Measurements from ENCODE around the gene LIPJ.

LIPJ gene

GRCh38 chr10:88623835-88624234 lies 37.3 kb downstream of the LIPJ start:
- no peak overlapping the region for H3K4me3 ChIP-seq (ENCODE audit: low read length)
- no peak for TF ChIP-seq EZH2phosphoT487 (IDR thresholded peaks at IDR 0.05; ENCODE audit: borderline replicate concordance, low read length)
- TF ChIP-seq CTCF (IDR thresholded peaks at IDR 0.05; ENCODE audit: low read depth, low read length, poor library complexity, severe bottlenecking): no peak
- no peaks in the 10 kb centered on the region for H3K27me3 ChIP-seq (ENCODE audit: control insufficient read depth, low read length)
- no peaks in the 10 kb centered on the region for H3K9me3 ChIP-seq (ENCODE audit: control insufficient read depth, insufficient read depth, low read length)
- no peaks in the 10 kb centered on the region for H3K36me3 ChIP-seq (ENCODE audit: control insufficient read depth, low read length)
- no peaks in the 10 kb centered on the region for H3K4me1 ChIP-seq (ENCODE audit: control insufficient read depth, low read length)
- H3K9me2 ChIP-seq (replicated peaks; ENCODE audit: control insufficient read depth, low read length): no peaks in the 10 kb centered on the region
- H3F3A ChIP-seq (ENCODE audit: control insufficient read depth, insufficient read depth): no peaks in the 10 kb centered on the region
- H3K27ac ChIP-seq (ENCODE audit: low read depth, low read length): no peak overlapping the region
- H4K20me1 ChIP-seq (ENCODE audit: control insufficient read depth, insufficient read depth, low read depth, low read length): no peaks in the 10 kb centered on the region
- H3K4me2 ChIP-seq (ENCODE audit: low read length): no peak overlapping the region
- H3K79me2 ChIP-seq (ENCODE audit: control insufficient read depth, low read length): no peaks in the 10 kb centered on the region

GRCh38 chr10:88624840-88625239 lies 38.3 kb downstream of the LIPJ start:
- H3K4me2 ChIP-seq (ENCODE audit: low read length): no peak overlapping the region
- no peaks in the 10 kb centered on the region for H3K27me3 ChIP-seq (ENCODE audit: control insufficient read depth, low read length)
- TF ChIP-seq CTCF (IDR thresholded peaks at IDR 0.05; ENCODE audit: low read depth, low read length, poor library complexity, severe bottlenecking) (no peak), EZH2phosphoT487 (IDR thresholded peaks at IDR 0.05; ENCODE audit: borderline replicate concordance, low read length) (no peak)
- no peak overlapping the region for H3K27ac ChIP-seq (ENCODE audit: low read depth, low read length)
- no peaks in the 10 kb centered on the region for H3K9me3 ChIP-seq (ENCODE audit: control insufficient read depth, insufficient read depth, low read length)
- no peaks in the 10 kb centered on the region for H4K20me1 ChIP-seq (ENCODE audit: control insufficient read depth, insufficient read depth, low read depth, low read length)
- H3K4me3 ChIP-seq (ENCODE audit: low read length): no peak overlapping the region
- H3K4me1 ChIP-seq (ENCODE audit: control insufficient read depth, low read length): no peaks in the 10 kb centered on the region
- no peaks in the 10 kb centered on the region for H3K9me2 ChIP-seq (replicated peaks; ENCODE audit: control insufficient read depth, low read length)
- no peaks in the 10 kb centered on the region for H3K79me2 ChIP-seq (ENCODE audit: control insufficient read depth, low read length)
- H3F3A ChIP-seq (ENCODE audit: control insufficient read depth, insufficient read depth): no peaks in the 10 kb centered on the region
- H3K36me3 ChIP-seq (ENCODE audit: control insufficient read depth, low read length): no peaks in the 10 kb centered on the region

GRCh38 chr10:88640186-88640585 lies 53.6 kb downstream of the LIPJ start:
- Histone ChIP-seq H3K9me2 (replicated peaks; ENCODE audit: control insufficient read depth, low read length) (no peaks in the 10 kb centered on the region), H3K36me3 (ENCODE audit: control insufficient read depth, low read length) (no peaks in the 10 kb centered on the region), H3K4me3 (ENCODE audit: low read length) (no peak overlapping the region), H4K20me1 (ENCODE audit: control insufficient read depth, insufficient read depth, low read depth, low read length) (no peaks in the 10 kb centered on the region), H3K4me2 (ENCODE audit: low read length) (no peak overlapping the region), H3K27ac (ENCODE audit: low read depth, low read length) (no peak overlapping the region), H3K4me1 (ENCODE audit: control insufficient read depth, low read length) (no peaks in the 10 kb centered on the region), H3K27me3 (ENCODE audit: control insufficient read depth, low read length) (no peaks in the 10 kb centered on the region; the same call in 1 of the 2 replicates), H3K9me3 (ENCODE audit: control insufficient read depth, insufficient read depth, low read length) (no peaks in the 10 kb centered on the region), H3K79me2 (ENCODE audit: control insufficient read depth, low read length) (no peaks in the 10 kb centered on the region), H3F3A (ENCODE audit: control insufficient read depth, insufficient read depth) (no peaks in the 10 kb centered on the region)
- TF ChIP-seq CTCF (IDR thresholded peaks at IDR 0.05; ENCODE audit: low read depth, low read length, poor library complexity, severe bottlenecking) (no peak), EZH2phosphoT487 (IDR thresholded peaks at IDR 0.05; ENCODE audit: borderline replicate concordance, low read length) (no peak)

- Histone ChIP-seq H4K20me1 (ENCODE audit: control insufficient read depth, insufficient read depth, low read depth, low read length) (no peaks in the 10 kb centered on the region), H3K4me3 (ENCODE audit: low read length) (no peak overlapping the region), H3K79me2 (ENCODE audit: control insufficient read depth, low read length) (no peaks in the 10 kb centered on the region), H3K9me3 (ENCODE audit: control insufficient read depth, insufficient read depth, low read length) (no peaks in the 10 kb centered on the region), H3K9me2 (replicated peaks; ENCODE audit: control insufficient read depth, low read length) (no peaks in the 10 kb centered on the region), H3K27me3 (ENCODE audit: control insufficient read depth, low read length) (no peaks in the 10 kb centered on the region; the same call in 1 of the 2 replicates), H3K4me2 (ENCODE audit: low read length) (no peak overlapping the region), H3K36me3 (ENCODE audit: control insufficient read depth, low read length) (no peaks in the 10 kb centered on the region), H3K4me1 (ENCODE audit: control insufficient read depth, low read length) (no peaks in the 10 kb centered on the region), H3F3A (ENCODE audit: control insufficient read depth, insufficient read depth) (no peaks in the 10 kb centered on the region), H3K27ac (ENCODE audit: low read depth, low read length) (no peak overlapping the region)
- TF ChIP-seq EZH2phosphoT487 (IDR thresholded peaks at IDR 0.05; ENCODE audit: borderline replicate concordance, low read length) (no peak), CTCF (IDR thresholded peaks at IDR 0.05; ENCODE audit: low read depth, low read length, poor library complexity, severe bottlenecking) (no peak)
Measured at GRCh38 chr10:88642209-88642608, 55.6 kb downstream of the LIPJ start.
